Rectal smooth muscle tissue (tissue), 1 donor: ENCODE results near the gene FANCL.
A peak's percentile ranks its signal among the peaks of the same experiment; 100 is the strongest.
"Not testable (repeated sequence)": the region's sequence is repeated elsewhere in the genome, so short reads cannot be mapped to it uniquely, and the experiment has no call there.

Experiments
- H3K27ac ChIP-seq: one replicate; pipeline ENCODE4 v1.7.0; 2013; ENCODE audit warnings: low read depth, low read length, inconsistent platforms
- H3K27me3 ChIP-seq: one replicate; pipeline ENCODE4 v1.7.0; 2013; ENCODE audit warnings: low read length; ENCODE audit not compliant: control insufficient read depth, insufficient read depth
- H3K36me3 ChIP-seq: one replicate; pipeline ENCODE4 v1.7.0; 2013; ENCODE audit warnings: low read length; ENCODE audit not compliant: control insufficient read depth, insufficient read depth
- H3K4me1 ChIP-seq: one replicate; pipeline ENCODE4 v1.7.0; 2013; ENCODE audit warnings: low read length; ENCODE audit not compliant: control insufficient read depth, insufficient read depth
- H3K4me3 ChIP-seq: one replicate; pipeline ENCODE4 v1.7.0; 2013; ENCODE audit warnings: low read length
- H3K9ac ChIP-seq: one replicate; pipeline ENCODE4 v1.7.0; 2013; ENCODE audit warnings: low read length

The FANCL gene

GRCh38 chr2:58240670-58241545, at the start of gene FANCL:
Gene FANCL (minus strand): TSS chr2:58241325. CDS start chr2:58241313, 12 bp downstream.
- H3K9ac ChIP-seq: peak within 1 kb of the TSS; percentile 79
- peak within 1 kb of the TSS; percentile 65 for H3K27ac ChIP-seq
- H3K27me3 ChIP-seq: no peaks in the 10 kb centered on the region
- peaks cover 5% of the 10 kb centered on the region for H3K4me1 ChIP-seq
- peak within 1 kb of the TSS; percentile 93 for H3K4me3 ChIP-seq
- H3K36me3 ChIP-seq: no peaks in the 10 kb centered on the region

GRCh38 chr2:58289029-58289428, 47.9 kb upstream of the FANCL start:
- no peaks in the 10 kb centered on the region for H3K27me3 ChIP-seq
- H3K4me3 ChIP-seq: no peak overlapping the region
- H3K27ac ChIP-seq: no peak overlapping the region
- no peak overlapping the region for H3K9ac ChIP-seq
- no peaks in the 10 kb centered on the region for H3K36me3 ChIP-seq
- H3K4me1 ChIP-seq: no peaks in the 10 kb centered on the region

GRCh38 chr2:58283931-58284330, 42.8 kb upstream of the FANCL start:
- no peaks in the 10 kb centered on the region for H3K36me3 ChIP-seq
- H3K9ac ChIP-seq: no peak overlapping the region
- no peaks in the 10 kb centered on the region for H3K27me3 ChIP-seq
- H3K4me1 ChIP-seq: no peaks in the 10 kb centered on the region
- no peak overlapping the region for H3K4me3 ChIP-seq
- no peak overlapping the region for H3K27ac ChIP-seq

GRCh38 chr2:58275144-58275543, 34.0 kb upstream of the FANCL start:
- H3K36me3 ChIP-seq, H3K9ac ChIP-seq, H3K4me1 ChIP-seq, H3K4me3 ChIP-seq, H3K27me3 ChIP-seq, H3K27ac ChIP-seq: not testable (repeated sequence)

- Histone ChIP-seq H3K27ac (no peak overlapping the region), H3K36me3 (no peaks in the 10 kb centered on the region), H3K4me3 (no peak overlapping the region), H3K27me3 (no peaks in the 10 kb centered on the region), H3K9ac (no peak overlapping the region), H3K4me1 (no peaks in the 10 kb centered on the region)
Measured at GRCh38 chr2:58271826-58272225, 30.7 kb upstream of the FANCL start.

- Histone ChIP-seq H3K27ac (no peak overlapping the region), H3K36me3 (no peaks in the 10 kb centered on the region), H3K4me1 (no peaks in the 10 kb centered on the region), H3K4me3 (no peak overlapping the region), H3K9ac (no peak overlapping the region), H3K27me3 (no peaks in the 10 kb centered on the region)
Measured at GRCh38 chr2:58268685-58269084, 27.6 kb upstream of the FANCL start.

GRCh38 chr2:58266211-58266610, 25.1 kb upstream of the FANCL start:
- Histone ChIP-seq H3K9ac (no peak overlapping the region), H3K4me3 (no peak overlapping the region), H3K27ac (no peak overlapping the region), H3K27me3 (no peaks in the 10 kb centered on the region), H3K36me3 (no peaks in the 10 kb centered on the region), H3K4me1 (no peaks in the 10 kb centered on the region)

- Histone ChIP-seq H3K27ac (no peak overlapping the region), H3K4me3 (no peak overlapping the region), H3K4me1 (no peaks in the 10 kb centered on the region), H3K9ac (no peak overlapping the region), H3K27me3 (no peaks in the 10 kb centered on the region), H3K36me3 (no peaks in the 10 kb centered on the region)
Measured at GRCh38 chr2:58261209-58261608, 20.1 kb upstream of the FANCL start.

- H3K27ac ChIP-seq, H3K36me3 ChIP-seq, H3K4me3 ChIP-seq, H3K4me1 ChIP-seq, H3K27me3 ChIP-seq, H3K9ac ChIP-seq: not testable (repeated sequence)
Measured at GRCh38 chr2:58258456-58258855, 17.3 kb upstream of the FANCL start.

GRCh38 chr2:58251331-58252201, 10.4 kb upstream of the FANCL start:
- not testable (repeated sequence) for H3K27me3 ChIP-seq, H3K27ac ChIP-seq, H3K36me3 ChIP-seq, H3K4me3 ChIP-seq, H3K4me1 ChIP-seq, H3K9ac ChIP-seq

GRCh38 chr2:58241546-58241864, 380 bp upstream of the FANCL start:
- H3K4me3 ChIP-seq: peak overlapping the region; percentile 93
- no peaks in the 10 kb centered on the region for H3K27me3 ChIP-seq
- H3K36me3 ChIP-seq: no peaks in the 10 kb centered on the region
- H3K4me1 ChIP-seq: peaks cover 5% of the 10 kb centered on the region
- peak overlapping the region; percentile 65 for H3K27ac ChIP-seq
- peak overlapping the region; percentile 45 for H3K9ac ChIP-seq

GRCh38 chr2:58239243-58239925, 1.7 kb downstream of the FANCL start:
- Histone ChIP-seq H3K9ac (no peak overlapping the region), H3K4me1 (peaks cover 5% of the 10 kb centered on the region), H3K36me3 (no peaks in the 10 kb centered on the region), H3K27ac (no peak overlapping the region), H3K4me3 (no peak overlapping the region), H3K27me3 (no peaks in the 10 kb centered on the region)
